Fibroblast of gingiva (primary cell): ENCODE data around the gene AHNAK2.
A peak's percentile ranks its signal among the peaks of the same experiment; 100 is the strongest.

Experiments used
- DNase-seq: peaks from one replicate; pipeline ENCODE4 v3.0.0-alpha.2; 2011; ENCODE audit warnings: low read depth

AHNAK2 gene

DNA sequence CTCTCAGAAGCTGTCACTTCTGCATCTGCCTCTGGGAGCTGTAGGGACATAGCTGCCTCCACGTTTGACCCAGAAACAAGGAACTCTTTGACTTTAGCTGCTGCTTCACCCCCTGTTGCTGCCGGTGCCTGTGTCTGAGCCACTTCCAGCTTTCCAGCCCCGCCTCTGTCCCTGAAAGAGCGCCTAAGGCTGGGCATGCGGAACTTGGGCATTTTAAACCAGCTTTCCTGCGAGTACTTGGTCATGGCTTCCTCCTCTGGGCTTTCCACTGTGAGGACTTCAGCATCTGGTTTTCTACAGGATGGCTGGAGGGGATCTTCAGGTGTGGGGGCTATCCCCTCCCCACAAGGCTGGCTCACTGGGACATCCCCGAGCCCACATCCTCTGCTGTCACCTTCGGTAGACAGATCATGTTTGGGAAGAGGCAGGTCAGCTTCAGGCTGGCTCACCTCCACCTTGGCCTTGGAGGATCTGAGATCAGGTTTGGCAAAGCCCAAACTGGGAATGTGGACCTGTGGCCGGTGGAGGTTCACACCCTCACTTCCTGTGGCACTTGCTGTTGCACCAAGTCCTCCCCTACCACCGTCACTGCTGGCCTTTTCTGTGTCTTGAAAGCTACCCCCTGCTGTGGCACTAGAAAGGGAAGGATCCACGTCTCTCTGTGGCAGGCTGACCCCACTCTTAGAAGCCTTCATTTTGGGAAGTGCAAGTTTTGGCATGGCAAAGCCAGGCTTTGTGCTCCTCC lies 38.3 kb downstream of the AHNAK2 start:
- DNase-seq = no peak

DNA sequence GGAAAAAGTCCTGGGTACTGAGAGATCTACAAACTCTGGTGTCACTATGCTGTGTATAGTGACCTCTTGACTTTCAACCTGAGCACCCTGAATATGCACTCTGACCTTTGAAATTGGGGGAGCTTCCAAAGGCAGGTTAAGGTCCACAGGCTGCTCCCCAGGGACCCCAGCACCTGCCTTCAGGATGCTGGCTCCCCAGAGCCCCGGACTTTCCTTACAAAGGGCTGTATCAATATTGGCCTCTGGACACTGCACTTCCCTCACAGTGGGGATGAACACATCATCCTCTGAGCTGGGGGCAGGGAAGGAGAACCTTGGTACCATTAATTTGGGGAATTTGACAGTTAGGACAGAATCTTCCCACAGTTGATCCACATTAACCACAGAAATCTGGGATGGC lies 39.2 kb downstream of the AHNAK2 start:
- no peak for DNase-seq

DNA sequence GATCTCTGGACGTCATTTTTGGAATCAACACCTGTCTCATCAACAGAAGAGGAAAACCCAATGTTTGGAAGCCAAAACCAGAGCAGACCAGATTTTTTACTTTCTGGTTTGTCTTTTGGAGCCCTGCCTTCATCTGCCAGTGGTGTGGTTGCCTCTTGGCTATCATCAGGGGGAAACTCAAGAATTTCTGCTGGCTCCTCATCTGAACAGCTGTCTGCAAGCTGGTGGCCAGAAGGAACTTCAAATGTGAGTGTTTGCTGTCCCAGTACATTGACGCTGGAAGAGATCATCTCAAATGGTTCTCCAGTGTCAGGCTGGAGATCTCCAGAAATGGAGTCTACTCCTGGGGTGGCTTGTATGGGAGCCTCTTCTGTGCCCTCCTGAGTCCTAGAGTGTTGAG lies 39.7 kb downstream of the AHNAK2 start:
- DNase-seq = no peak

DNA sequence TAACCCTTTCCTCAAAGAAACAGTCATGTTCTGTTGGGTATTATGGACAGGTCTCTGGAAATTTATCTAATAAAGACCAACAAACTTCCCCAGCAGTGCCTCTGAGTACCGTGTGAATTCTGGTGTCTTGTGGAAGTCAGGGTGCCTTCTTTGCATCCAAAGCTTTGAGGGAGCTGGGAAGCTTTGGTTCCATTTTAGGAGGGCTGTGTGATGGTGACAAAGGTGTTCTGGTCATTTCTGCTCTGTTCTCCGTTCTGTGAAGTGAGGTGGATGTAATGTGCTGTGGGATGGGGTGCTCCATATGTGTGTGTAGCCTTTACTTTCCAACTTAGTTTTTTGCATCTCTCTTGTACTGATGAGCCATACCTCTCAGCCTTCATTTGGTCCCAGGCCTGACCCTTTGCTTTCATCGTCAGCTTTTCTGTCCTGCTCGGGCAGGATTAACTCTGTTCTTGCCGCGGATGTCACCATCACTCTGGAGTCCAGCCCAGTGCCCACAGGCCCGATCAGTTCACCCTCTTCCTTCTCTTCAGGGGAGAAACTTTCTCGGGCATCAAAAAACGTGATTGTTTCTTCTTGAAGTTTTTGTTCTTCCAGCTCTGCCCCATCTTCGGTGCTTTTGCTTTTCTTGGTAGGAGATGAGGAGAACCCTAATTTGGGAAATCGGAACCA lies 40.3 kb downstream of the AHNAK2 start:
- no peak for DNase-seq

DNA sequence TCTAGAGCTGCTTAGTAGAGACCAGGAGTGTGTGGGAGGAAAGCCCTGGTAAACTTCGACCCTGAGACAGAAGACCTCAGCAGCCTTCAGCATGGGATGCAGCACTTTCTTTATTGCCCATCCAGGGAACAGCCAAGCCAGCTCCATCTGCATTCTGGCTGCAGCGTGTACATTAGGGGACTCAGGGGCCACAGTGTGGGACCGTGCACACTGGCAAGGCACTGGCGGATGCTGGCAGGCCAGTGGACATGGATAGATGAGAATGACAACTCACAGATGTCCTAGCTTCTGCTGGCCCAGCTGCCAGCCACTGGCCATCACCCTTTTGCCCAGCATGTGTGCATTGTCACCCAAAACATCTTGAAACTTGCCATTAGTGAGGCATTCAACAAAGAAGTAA lies 41.0 kb downstream of the AHNAK2 start:
- no peak for DNase-seq

DNA sequence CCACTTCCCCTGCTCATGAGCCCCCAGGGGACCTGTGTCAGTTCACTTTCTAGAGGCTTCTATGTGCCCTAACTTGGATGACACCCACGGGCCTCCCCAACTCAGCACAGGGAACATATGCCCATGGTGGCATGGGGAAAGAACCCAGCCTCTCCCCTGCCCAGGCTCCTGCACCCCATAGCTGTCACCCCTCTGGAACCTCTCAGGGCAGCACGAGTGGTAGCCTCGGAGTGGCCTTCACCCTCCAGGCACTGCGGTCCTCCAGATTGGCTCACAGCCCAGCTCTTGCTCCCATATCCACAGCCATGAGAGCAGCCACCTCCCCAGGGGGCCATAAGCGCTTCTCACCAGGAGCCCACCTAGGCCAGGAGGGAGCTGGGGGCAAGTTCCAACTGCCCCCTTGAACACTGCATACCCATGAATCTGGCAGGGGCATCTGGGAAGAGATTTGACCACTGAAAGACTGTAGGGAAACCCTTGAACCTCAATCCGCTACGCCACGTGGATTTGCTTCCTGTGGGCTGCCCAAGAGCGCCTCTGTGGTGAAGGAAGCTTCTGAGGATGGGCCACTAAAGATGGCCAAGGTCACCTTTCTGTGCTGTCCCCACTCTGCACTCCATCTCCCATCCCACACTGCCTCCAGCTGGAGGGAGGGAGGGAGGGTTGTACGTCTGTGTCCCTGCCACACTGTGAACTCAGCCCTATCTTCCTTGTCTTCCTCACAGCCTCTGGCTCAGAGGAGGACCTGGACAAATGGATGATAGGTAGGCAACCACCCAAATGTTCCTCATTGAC lies 41.6 kb downstream of the AHNAK2 start:
- no peak for DNase-seq

DNA sequence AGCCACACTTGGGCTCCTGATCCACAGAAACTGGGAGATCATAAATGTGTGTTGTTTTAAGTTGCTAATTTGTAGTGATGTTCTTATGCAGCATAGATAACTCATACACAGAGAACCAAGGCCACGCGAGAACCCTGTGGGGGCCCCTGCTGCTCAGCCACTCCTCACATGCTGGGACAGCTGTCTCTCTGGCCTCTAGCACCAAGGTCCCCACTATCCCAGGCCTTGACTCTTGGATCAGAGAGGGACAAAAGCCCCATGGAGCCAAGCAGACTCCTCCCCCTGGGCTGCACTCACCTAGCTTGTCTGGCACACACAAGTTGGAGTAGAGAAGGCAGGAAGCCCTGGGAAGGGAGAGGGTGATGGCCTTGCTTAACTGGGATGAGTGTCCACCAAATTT lies 42.2 kb downstream of the AHNAK2 start:
- no peak for DNase-seq

DNA sequence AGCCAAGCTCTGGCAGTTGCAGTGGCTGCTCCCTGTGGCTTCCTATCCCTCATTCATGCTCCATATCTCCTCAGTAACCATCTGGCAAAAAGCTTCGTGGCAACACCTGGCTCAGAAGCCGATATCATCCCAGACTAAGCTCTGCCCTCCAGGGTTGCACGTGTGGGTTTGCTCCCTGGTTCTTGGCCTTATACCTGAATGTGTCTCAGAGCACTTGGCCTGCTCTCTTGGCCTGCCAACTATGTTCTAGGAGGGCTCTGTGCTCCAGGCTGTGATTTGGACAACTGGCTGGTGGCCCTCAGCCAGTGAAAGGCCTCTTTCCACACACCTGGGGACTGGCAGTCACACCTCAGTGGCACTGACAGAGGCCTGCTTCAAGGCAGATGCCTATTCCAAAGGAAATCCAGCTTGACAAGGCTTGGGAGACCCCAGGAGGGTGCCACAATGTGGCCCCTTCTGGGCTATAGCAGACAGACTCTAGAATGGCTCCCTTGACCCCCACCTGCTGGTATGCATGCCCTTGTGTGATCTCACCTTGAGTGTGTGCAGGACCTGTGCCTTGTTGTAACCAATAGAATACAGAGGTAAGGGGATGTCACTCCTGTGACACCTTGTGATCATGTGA lies 43.0 kb downstream of the AHNAK2 start:
- no peak for DNase-seq

DNA sequence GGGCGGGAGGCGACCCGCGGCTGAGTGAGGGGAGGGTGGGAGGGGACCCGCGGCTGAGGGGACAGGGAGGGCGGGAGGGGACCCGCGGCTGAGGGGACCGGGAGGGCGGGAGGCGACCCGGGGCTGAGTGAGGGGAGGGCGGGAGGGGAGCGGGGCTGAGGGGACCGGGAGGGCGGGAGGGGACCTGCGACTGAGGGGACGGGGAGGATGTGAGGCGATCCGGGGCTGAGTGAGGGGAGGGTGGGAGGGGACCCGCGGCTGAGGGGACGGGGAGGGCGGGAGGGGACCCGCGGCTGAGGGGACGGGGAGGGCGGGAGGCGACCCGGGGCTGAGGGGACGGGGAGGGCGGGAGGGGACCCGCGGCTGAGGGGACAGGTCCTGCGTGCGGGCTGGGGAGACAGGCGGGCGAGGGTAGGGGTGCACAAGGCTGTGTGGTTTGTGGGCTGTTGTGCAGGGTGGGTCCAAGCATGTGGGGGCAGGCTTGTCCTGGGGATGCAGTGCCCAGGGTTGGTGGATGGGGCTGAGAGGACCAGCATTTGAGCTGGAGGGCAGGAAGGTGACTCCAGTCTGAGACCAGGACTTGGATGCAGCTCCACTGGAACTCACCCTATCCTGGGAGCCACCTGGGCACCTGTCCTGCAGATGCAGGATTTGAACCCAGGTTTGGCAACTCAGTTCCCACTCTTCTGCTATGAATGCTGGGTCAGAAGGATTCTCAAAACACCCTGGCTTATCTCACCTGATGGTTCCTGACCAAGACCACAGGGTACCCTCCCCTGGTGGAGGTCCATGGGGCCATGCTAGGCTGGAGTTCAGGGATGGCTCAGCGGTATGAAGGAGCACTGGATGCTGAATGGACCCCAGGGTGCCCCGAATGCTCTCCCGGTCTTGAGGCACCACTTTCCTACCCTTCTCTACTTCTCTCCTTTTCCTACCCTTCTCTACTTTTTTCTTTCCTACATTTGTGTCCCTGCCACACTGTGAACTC lies 44.1 kb downstream of the AHNAK2 start:
- no peak for DNase-seq

DNA sequence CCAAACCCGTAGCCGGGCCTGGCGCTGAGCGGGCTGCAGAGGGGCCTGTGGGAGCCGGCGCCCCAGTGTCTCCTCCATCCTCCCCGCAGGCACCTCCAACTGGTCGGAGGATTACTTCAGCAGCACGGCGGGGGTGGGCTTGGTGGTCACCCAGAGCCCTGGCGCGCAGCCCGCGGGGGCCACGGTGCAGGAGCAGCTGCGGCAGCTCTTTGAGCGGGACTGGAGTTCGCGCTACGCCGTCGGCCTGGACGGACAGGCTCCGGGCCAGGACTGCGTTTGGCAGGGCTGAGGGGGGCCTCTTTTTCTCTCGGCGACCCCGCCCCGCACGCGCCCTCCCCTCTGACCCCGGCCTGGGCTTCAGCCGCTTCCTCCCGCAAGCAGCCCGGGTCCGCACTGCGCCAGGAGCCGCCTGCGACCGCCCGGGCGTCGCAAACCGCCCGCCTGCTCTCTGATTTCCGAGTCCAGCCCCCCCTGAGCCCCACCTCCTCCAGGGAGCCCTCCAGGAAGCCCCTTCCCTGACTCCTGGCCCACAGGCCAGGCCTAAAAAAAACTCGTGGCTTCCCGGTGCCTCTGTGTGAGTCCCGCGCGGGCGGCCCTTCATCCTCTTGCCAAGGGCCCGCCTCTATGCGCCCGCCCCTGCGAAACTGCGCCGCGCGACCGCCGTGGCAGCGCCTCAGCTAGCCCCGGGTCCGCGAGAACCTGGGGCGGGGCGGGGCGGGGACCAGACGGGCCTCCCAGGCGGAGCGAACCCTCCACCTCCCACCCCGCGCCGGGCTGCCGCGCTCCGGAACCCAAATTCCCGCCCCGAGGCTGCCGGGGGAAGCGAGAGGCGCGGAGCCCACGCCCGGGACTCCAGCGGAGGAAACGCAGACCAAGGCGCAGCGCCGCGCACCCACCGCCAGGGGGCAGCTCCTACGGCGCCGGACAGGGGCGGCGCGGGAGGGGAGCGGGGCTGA lies 45.2 kb downstream of the AHNAK2 start:
- peak; percentile 85 for DNase-seq

DNA sequence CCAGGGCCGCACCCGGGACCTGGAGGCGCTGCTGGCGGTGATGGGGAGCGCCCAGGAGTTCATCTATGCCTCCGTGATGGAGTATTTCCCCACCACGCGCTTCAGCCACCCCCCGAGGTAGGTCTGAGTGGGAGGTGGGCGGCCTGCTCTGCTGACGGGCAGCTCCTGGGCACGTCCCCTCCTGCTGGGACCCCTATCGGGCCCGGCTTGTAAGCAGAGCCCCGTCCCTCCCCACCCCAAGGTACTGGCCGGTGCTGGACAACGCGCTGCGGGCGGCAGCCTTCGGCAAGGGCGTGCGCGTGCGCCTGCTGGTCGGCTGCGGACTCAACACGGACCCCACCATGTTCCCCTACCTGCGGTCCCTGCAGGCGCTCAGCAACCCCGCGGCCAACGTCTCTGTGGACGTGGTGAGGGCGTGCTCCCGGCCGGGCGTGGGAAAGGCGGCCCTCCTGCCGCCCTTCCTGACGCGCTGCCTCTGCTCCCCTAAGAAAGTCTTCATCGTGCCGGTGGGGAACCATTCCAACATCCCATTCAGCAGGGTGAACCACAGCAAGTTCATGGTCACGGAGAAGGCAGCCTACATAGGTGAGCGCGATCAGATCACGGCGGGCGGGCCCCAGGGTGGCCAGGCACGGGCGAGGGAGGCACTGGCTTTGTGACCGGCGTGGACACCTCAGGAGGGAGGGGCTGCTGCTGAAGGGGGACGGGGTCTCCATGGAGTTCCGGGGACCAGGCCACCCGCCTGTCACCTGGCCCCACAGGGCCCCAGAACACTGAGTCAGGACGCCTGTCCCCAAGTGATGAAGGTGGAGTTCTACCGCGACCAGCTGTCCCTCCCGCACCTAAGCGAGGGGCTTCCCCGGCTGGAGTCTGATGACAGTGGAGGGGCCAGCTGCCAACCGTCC lies 46.2 kb downstream of the AHNAK2 start:
- no peak for DNase-seq

DNA sequence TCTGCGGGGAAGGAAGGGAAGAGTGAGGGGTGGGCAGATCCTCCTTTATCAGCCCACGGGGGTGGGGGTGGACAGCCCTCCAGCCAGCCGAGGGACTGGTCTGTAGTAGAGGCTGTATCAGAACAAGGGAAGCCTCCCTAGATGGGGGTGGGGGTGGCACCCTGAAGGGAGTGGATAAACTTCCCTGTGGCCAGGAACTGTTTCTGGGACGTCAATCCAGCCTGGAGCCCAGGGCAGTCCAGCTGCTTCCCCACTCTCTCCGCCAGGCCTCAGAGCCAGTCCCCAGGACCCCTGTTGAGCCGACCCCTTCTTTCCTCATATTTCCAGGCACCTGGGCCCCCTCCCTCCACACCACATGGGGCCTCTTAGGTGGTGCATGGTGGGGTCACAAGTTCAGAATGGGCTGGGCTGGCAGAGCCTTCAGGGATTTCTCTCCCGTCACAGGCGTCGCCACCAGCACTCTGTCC lies 46.8 kb downstream of the AHNAK2 start:
- no peak for DNase-seq

DNA sequence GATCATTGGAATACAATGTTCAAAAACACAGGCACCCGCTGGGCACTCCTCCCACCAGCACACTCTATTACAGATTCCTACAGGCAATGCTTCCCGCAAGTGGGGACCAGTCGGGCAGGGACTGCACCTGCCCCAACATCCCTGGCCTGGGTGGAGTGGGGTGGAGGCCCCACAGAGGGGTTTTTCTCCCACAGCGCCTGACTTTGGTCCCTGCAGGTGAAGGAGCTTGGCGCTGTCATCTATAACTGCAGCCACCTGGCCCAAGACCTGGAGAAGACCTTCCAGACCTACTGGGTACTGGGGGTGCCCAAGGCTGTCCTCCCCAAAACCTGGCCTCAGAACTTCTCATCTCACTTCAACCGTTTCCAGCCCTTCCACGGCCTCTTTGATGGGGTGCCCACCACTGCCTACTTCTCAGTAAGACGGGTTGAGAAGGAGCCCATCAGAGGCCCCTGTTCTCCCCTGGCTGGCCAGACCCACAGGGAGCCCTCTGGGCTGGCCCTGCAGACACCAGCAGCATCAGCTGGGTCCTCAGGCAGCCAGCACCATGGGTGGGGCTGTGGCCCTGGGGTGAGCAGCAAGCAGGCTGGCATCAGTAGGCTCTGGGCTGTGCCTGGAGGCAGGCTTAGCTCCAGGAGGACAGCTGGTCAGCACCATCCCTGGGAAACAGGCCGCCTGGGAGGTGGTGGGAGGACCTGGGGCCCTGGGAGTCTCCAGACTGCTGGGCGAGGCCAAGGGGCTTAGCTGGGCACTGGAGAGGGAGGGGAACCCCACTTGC lies 47.5 kb downstream of the AHNAK2 start:
- DNase-seq = no peak

DNA sequence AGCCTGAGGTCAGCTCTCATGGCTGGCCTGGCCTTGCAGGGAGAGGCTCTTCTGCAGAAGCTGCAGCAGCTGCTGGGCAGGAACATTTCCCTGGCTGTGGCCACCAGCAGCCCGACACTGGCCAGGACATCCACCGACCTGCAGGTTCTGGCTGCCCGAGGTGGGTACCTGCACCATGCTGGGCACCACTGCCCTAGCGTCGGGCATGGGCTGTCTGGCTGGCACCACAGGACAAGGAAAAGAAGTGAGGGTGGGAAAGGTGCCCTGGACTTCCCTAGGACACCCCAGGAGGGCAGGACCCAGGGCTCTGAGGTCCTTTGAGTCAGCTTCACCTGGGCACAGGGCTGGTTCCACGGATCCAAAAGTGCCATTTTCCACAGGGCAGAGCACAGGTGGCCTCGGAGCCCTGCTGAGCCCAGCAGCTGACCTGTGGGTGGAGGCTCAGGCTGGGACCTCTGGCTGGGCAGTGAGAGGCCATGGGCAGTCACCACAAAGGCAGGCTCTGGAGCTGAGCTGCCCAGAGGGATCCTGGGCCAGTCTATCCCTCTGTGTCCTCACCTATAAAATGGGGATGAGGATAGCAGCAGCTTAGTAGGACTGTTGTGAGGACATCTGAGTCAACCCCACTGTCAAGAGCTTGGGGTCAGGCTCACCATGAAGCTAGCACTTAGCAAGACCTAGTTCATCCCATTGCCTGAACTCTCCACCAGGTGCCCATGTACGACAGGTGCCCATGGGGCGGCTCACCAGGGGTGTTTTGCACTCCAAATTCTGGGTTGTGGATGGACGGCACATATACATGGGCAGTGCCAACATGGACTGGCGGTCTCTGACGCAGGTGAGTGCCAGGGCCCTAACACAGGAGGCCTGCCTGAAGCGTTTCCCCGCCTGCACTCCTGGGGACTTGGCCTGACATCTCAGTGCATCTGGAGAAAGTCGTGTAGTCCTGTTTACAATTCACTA lies 48.6 kb downstream of the AHNAK2 start:
- no peak for DNase-seq

DNA sequence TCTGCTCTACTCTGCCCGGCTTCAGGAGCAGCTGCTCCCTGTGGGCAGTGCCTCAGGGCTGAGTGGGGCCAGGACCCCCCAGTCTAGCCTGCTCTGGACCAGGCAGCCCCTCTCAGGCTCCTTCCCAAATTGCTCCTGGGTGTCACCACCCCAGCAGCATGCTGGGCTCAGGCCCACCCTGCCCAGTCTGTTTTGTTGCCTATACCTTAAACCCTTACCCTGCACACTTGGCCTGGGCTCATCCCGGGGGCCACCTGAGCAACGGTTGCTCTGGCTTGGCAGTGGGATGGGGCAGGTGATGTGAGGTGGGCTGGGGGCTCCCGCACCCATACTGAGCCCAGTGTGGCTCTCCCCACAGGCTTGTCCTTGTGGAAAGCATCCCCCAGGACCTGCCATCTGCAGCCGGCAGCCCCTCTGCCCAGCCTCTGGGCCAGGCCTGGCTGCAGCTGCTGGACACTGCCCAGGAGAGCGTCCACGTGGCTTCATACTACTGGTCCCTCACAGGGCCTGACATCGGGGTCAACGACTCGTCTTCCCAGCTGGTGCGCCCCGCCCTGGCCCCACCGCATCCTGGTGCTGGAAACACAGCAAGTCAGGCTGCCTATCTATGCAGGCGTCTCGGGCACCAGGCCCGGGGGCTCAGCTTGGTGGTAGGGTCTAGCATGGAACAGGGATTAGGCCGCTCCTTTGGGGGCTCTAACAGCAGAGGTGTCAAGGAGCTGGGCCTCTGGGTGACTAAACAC lies 49.6 kb downstream of the AHNAK2 start:
- DNase-seq = no peak

DNA sequence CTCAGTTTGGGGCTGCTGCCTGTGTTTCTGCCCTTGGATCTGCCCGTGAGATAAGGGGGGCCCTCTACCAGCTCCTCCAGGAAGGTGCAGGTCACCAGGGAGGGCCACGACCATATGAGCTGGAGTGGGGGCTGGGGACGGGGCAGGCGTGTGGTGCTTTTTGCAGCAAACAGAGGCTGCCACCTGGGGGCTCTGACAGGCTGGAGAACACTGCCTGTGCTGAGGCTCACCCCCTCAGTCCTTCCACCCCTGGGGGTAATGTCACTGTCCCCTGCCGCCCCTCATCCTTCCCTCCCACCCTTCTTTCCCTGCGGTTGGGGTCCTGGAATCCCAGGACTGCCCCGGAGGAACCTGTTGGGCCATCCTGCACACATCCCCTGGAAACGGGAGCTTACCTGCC lies 50.3 kb downstream of the AHNAK2 start:
- DNase-seq = no peak
